GM21526 (cell line): ENCODE data around the gene P4HB.
"Not testable (repeated sequence)": the region's sequence is repeated elsewhere in the genome, so short reads cannot be mapped to it uniquely, and the experiment has no call there.

Experiments used
- ATAC-seq: cut with Tn5 transposase; IDR thresholded peaks from one replicate; pipeline ENCODE4 v1.9.1; 2021; ENCODE audit warnings: moderate library complexity; ENCODE audit not compliant: unreplicated experiment, low FRiP score

Gene P4HB

GRCh38 chr17:81849457-81849856 is 10.9 kb downstream of the P4HB start:
- ATAC-seq: no peak

GRCh38 chr17:81846743-81847689 is 13.3 kb downstream of the P4HB start:
- ATAC-seq: no peak

- no peak for ATAC-seq
Observed at GRCh38 chr17:81845881-81846742, 14.2 kb downstream of the P4HB start.

GRCh38 chr17:81845361-81845760 is 15.0 kb downstream of the P4HB start:
- no peak for ATAC-seq

GRCh38 chr17:81844887-81845286 is 15.4 kb downstream of the P4HB start:
- ATAC-seq: no peak

GRCh38 chr17:81844327-81844851 is 15.9 kb downstream of the P4HB start:
- ATAC-seq: no peak

- no peak for ATAC-seq
Observed at GRCh38 chr17:81843713-81844326, 16.5 kb downstream of the P4HB start.

GRCh38 chr17:81842725-81843504 is 17.4 kb downstream of the P4HB start:
- no peak for ATAC-seq

- no peak for ATAC-seq
Observed at GRCh38 chr17:81842378-81842724, 18.0 kb downstream of the P4HB start.

GRCh38 chr17:81841866-81842265 is 18.5 kb downstream of the P4HB start:
- ATAC-seq: no peak

- ATAC-seq: no peak
Observed at GRCh38 chr17:81840826-81841778, 19.2 kb downstream of the P4HB start.

GRCh38 chr17:81840059-81840458 is 20.3 kb downstream of the P4HB start:
- ATAC-seq: not testable (repeated sequence)

- ATAC-seq: no peak
Observed at GRCh38 chr17:81839301-81839700, 21.0 kb downstream of the P4HB start.

GRCh38 chr17:81838753-81839255 is 21.5 kb downstream of the P4HB start:
- ATAC-seq: no peak

GRCh38 chr17:81837641-81838040 is 22.7 kb downstream of the P4HB start:
- ATAC-seq: no peak

GRCh38 chr17:81834831-81835267 is 25.5 kb downstream of the P4HB start, which contains the start of gene PPP1R27:
Gene PPP1R27, minus strand, starts transcription at chr17:81835050. Its CDS starts 97 bp downstream, at chr17:81834953.
- ATAC-seq: no peak

- no peak for ATAC-seq
Observed at GRCh38 chr17:81833921-81834830, 26.2 kb downstream of the P4HB start.
